Omental fat pad (tissue), 4 donors: ENCODE data around the gene RCSD1. TPM values are rescaled to one million over a fixed set of nuclear protein-coding genes. Genes with fewer than 3 reads are reported as not detected.
"Not testable (repeated sequence)": the region's sequence is repeated elsewhere in the genome, so short reads cannot be mapped to it uniquely, and the experiment has no call there.

ENCODE experiments used
- ATAC-seq: fragments of 150-250 bp; one replicate; pipeline ENCODE4 v1.9.1; 2016; ENCODE audit warnings: mild to moderate bottlenecking, moderate library complexity; ENCODE audit not compliant: low FRiP score
- DNase-seq: peaks from one replicate; pipeline ENCODE4 v3.0.0-alpha.2; 2019; ENCODE audit warnings: low spot score
- CTCF ChIP-seq, 3 donors: fragments of 450-650 bp; IDR thresholded peaks; one replicate each; pipeline ENCODE4 v1.5.1; 2016 to 2017; ENCODE audit warnings: antibody characterized with exemption in 3 of 3, mild to moderate bottlenecking in 3 of 3, moderate library complexity in 2 of 3
- total RNA-seq, 4 donors: library from RNA; depleted of rRNA; stranded (reverse); fragments of >200 nt; gene quantifications; one replicate each; pipeline ENCODE4 v1.1.0, GENCODE V29; 2016

The RCSD1 gene
- total RNA-seq, 4 donors from 2014 or later, result 11.3 to 37.5 (median 16.2) TPM

GRCh38 chr1:167605576-167605975 is 24.5 kb upstream of the RCSD1 start:
- no peak for TF ChIP-seq CTCF (IDR thresholded peaks at IDR 0.05)
- no peak for DNase-seq
- ATAC-seq, result no peak

- TF ChIP-seq CTCF (IDR thresholded peaks at IDR 0.05), result no peak
- ATAC-seq (no peak), DNase-seq (no peak)
Observed at GRCh38 chr1:167611983-167612382, 18.0 kb upstream of the RCSD1 start.

DNA sequence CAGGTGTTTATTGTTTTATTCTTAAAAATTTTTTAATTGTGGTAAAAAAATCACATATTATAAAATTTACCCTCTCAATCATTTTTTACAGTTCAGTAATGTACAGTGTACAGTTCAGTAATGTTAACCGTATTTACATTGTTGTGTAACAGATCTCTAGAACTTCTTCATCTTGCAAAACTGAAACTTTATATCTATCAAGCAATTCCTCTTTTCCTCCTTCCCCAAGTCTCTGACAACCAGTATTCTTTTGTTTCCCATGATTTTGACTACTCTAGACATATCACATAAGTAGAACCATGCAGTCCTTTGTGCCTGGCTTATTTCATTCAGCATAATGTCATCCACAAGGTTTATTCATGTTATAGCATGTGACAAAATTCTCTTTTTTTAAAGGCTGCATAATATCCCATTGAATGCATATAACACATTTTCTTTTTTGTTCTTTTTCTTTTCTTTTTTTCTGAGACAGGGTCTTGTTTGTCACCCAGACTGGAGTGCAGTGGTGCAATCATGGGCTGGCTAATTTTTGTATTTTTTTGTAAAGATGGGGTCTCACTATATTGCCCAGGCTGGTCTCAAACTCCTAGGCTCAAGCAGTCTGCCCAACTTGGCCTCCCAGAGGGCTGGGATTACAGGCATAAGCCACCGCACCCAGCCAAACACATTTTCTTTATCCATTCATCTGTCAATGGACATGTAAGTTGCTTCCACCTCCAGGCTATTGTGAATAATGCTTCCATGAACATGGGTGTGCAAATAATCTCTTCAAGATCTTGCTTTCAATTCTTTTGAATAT is 17.2 kb upstream of the RCSD1 start:
- DNase-seq, result no peak
- TF ChIP-seq CTCF (IDR thresholded peaks at IDR 0.05), result no peak
- ATAC-seq, result no peak

GRCh38 chr1:167613984-167614383 is 16.0 kb upstream of the RCSD1 start:
- DNase-seq, ATAC-seq: not testable (repeated sequence)

DNA sequence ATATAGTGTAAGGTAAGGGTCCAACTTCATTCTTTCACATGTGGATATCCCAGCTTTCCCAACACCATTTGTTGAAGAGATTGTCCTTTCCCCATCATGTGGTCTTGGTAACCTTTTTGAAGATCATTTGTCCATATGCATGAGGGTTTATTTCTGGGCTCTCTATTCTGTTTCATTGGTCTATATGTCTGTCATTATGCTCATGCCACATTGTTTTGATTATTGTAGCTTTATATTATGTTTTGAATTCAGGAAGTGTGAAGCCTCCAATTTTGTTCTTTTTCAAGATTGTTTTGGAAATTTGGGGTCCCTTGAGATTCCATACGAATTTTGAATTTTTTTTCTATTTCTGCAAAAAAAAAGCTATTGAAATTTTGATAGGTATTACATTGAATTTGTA is 15.2 kb upstream of the RCSD1 start:
- TF ChIP-seq CTCF (IDR thresholded peaks at IDR 0.05), result no peak
- no peak for ATAC-seq
- DNase-seq, result no peak

DNA sequence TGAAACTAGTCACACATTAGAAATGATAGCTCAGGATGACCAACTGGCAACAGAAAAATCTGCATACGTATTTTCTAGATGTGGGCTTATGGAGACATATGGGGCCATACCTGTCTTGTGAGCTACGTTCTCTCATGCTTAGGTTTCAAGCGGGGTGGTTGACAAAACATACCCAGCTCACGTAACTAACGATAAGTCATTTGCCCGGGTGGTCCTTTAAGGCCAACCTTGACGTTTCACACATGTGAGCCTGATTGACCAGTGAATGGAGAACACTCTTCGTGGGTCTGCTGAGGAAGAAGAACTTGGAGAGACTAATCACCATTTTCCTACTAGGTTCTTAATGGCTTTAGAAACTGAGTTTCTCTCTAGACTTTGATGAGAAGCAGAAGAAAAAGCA is 13.5 kb upstream of the RCSD1 start:
- DNase-seq (no peak), ATAC-seq (no peak)
- no peak for TF ChIP-seq CTCF (IDR thresholded peaks at IDR 0.05)

GRCh38 chr1:167617153-167618147 is 12.6 kb upstream of the RCSD1 start:
- TF ChIP-seq CTCF (IDR thresholded peaks at IDR 0.05), result no peak
- ATAC-seq (peak; percentile 41), DNase-seq (no peak)
